Neutrophil (primary cell): Measurements from ENCODE around the gene TADA2A.

Experiments used
- H3K27ac ChIP-seq: fragments of 200-600 bp; sonication (generic); 2 replicates; pipeline ENCODE4 v1.5.1; 2016; ENCODE audit warnings: mild to moderate bottlenecking, moderate library complexity
- H3K27me3 ChIP-seq: fragments of 200-600 bp; sonication (generic); 2 replicates; pipeline ENCODE4 v1.6.0; 2016; ENCODE audit warnings: mild to moderate bottlenecking
- H3K36me3 ChIP-seq: fragments of 200-600 bp; sonication (generic); 2 replicates; pipeline ENCODE4 v1.5.1; 2017
- H3K4me1 ChIP-seq, 2 experiments: fragments of 200-600 bp in 1 of 2; sonication (generic) in 1 of 2; 1 replicate in 1 of 2; 2 replicates in 1 of 2; pipeline versions ENCODE4 v1.5.1 to v1.6.1; 2013 to 2016; ENCODE audit warnings: low read depth in 1 of 2, low read length in 1 of 2, mild to moderate bottlenecking in 1 of 2, moderate library complexity in 1 of 2; ENCODE audit not compliant: control insufficient read depth in 1 of 2, insufficient read depth in 1 of 2
- H3K4me3 ChIP-seq, 2 experiments: fragments of 200-600 bp in 1 of 2; sonication (generic) in 1 of 2; 1 replicate in 1 of 2; 2 replicates in 1 of 2; pipeline ENCODE4 v1.5.1; 2013 to 2016; ENCODE audit warnings: low read depth in 1 of 2, low read length in 1 of 2, mild to moderate bottlenecking in 1 of 2, moderate library complexity in 1 of 2
- H3K9me3 ChIP-seq: fragments of 200-600 bp; sonication (generic); 2 replicates; pipeline ENCODE4 v1.5.1; 2016
- TF ChIP-seq, protein P1 (sequence below): fragments of 200-600 bp; sonication (generic); IDR thresholded peaks from 2 replicates; pipeline ENCODE4 v1.5.1; 2016; ENCODE audit warnings: antibody characterized with exemption

The TADA2A gene

DNA sequence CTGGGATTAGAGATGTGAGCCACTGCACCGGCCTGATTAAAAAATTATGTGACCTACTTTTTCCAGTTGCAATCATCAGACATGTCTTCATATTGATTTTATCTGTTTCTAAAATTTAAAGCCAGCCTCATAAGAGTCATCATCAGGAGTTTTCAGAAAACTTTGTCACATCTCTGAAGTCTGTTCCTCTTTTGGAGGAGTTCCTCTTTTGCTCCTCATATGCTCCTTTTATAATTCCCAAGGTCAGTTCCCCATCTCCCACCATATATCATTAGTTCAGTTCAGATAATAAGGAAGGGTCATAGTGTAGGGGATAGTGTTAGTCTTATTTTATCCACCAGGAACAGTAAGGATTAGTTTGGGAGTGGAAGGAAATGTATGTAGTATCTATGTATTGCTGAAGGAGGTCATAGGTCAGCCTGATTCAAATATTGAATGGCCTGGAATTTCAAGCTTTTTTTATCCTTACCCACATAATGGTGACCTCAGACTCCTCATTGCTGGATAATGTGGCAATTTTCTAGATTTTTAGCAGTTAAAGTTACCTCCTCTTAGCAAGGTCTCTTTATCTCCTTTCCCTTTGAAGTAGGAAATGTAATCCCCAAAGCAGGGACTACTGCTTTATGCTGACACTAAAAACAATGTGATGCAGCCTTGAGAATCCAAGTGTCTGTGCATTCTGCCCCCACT lies 69.2 kb downstream of the TADA2A start:
- H3K4me3 ChIP-seq: no peak overlapping the region
- H3K27ac ChIP-seq: no peak overlapping the region
- no peaks in the 10 kb centered on the region for H3K9me3 ChIP-seq
- H3K36me3 ChIP-seq: peaks cover 77% of the 10 kb centered on the region
- no peaks in the 10 kb centered on the region for H3K4me1 ChIP-seq
- TF ChIP-seq, protein P1, sequence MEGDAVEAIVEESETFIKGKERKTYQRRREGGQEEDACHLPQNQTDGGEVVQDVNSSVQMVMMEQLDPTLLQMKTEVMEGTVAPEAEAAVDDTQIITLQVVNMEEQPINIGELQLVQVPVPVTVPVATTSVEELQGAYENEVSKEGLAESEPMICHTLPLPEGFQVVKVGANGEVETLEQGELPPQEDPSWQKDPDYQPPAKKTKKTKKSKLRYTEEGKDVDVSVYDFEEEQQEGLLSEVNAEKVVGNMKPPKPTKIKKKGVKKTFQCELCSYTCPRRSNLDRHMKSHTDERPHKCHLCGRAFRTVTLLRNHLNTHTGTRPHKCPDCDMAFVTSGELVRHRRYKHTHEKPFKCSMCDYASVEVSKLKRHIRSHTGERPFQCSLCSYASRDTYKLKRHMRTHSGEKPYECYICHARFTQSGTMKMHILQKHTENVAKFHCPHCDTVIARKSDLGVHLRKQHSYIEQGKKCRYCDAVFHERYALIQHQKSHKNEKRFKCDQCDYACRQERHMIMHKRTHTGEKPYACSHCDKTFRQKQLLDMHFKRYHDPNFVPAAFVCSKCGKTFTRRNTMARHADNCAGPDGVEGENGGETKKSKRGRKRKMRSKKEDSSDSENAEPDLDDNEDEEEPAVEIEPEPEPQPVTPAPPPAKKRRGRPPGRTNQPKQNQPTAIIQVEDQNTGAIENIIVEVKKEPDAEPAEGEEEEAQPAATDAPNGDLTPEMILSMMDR: no peak
- H3K27me3 ChIP-seq: no peaks in the 10 kb centered on the region

DNA sequence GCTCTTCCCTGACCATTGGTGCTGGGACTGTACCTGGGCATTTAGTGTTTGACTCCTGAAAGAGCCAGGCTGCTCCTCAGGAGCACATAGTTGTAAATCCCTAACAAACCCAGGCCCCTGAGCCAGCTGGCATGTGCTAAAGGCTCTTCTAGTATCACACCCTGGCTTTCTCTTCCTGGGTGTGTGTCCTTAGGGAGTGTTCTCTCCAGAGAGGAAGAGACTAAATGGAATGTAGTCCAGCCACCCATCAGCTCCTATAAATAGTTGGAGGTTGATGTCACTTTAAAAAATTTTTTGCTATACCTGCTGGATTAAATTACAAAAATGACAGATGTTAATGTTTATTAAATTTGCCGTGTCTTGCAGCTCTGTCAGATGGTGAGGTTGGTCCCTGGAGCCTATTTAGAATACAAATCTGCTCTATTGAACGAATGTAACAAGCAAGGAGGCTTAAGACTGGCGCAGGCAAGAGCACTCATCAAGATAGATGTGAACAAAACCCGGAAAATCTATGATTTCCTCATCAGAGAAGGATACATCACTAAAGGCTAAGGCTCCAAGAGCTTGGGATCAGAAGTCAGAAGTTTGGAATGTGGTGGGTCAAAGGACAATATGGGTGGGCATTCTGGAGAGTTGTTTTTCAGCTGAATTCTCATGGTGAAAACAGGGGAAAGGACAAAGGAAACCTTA lies 69.9 kb downstream of the TADA2A start:
- Histone ChIP-seq H3K27ac (no peak overlapping the region), H3K9me3 (no peaks in the 10 kb centered on the region), H3K4me3 (no peak overlapping the region), H3K36me3 (peaks cover 71% of the 10 kb centered on the region), H3K27me3 (no peaks in the 10 kb centered on the region), H3K4me1 (no peaks in the 10 kb centered on the region)
- TF ChIP-seq, protein P1: no peak

DNA sequence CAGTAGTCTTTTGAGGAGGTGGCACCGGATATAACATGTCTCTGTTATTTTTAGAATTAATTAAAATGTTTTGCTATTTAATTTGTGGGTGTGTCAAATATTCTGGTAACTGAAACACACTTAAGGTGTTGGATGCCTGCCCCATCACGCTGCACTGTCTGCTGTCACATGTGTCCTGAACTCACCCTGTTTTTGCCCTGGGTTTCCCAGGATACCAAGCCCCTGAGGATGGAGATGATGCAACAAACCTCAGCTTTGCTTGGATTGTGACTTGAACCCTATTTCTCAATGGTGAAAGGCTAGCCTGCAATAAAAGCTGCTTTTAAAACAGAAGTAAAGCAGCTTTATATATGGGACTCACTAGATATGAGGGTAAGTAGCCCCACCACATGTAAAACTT lies 71.5 kb downstream of the TADA2A start:
- TF ChIP-seq, protein P1: no peak
- H3K27ac ChIP-seq: no peak overlapping the region
- peaks cover 57% of the 10 kb centered on the region for H3K36me3 ChIP-seq
- no peaks in the 10 kb centered on the region for H3K9me3 ChIP-seq
- no peaks in the 10 kb centered on the region for H3K27me3 ChIP-seq
- no peak overlapping the region for H3K4me3 ChIP-seq
- H3K4me1 ChIP-seq: no peaks in the 10 kb centered on the region

GRCh38 chr17:37479025-37479424 lies 72.3 kb downstream of the TADA2A start:
- H3K27me3 ChIP-seq: no peaks in the 10 kb centered on the region
- H3K36me3 ChIP-seq: peaks cover 49% of the 10 kb centered on the region
- H3K9me3 ChIP-seq: no peaks in the 10 kb centered on the region
- no peaks in the 10 kb centered on the region for H3K4me1 ChIP-seq
- H3K4me3 ChIP-seq: no peak overlapping the region
- H3K27ac ChIP-seq: no peak overlapping the region
- TF ChIP-seq, protein P1: no peak

GRCh38 chr17:37480427-37480826 lies 73.7 kb downstream of the TADA2A start:
- no peak overlapping the region for H3K27ac ChIP-seq
- H3K36me3 ChIP-seq: peaks cover 40% of the 10 kb centered on the region
- H3K9me3 ChIP-seq: no peaks in the 10 kb centered on the region
- no peaks in the 10 kb centered on the region for H3K27me3 ChIP-seq
- no peaks in the 10 kb centered on the region for H3K4me1 ChIP-seq
- TF ChIP-seq, protein P1: no peak
- no peak overlapping the region for H3K4me3 ChIP-seq
